ENCODE results near the gene MROH9.
A peak's percentile ranks its signal among the peaks of the same experiment; 100 is the strongest.
"Not testable (repeated sequence)": the region's sequence is repeated elsewhere in the genome, so short reads cannot be mapped to it uniquely, and the experiment has no call there.

Gene MROH9, protein sequence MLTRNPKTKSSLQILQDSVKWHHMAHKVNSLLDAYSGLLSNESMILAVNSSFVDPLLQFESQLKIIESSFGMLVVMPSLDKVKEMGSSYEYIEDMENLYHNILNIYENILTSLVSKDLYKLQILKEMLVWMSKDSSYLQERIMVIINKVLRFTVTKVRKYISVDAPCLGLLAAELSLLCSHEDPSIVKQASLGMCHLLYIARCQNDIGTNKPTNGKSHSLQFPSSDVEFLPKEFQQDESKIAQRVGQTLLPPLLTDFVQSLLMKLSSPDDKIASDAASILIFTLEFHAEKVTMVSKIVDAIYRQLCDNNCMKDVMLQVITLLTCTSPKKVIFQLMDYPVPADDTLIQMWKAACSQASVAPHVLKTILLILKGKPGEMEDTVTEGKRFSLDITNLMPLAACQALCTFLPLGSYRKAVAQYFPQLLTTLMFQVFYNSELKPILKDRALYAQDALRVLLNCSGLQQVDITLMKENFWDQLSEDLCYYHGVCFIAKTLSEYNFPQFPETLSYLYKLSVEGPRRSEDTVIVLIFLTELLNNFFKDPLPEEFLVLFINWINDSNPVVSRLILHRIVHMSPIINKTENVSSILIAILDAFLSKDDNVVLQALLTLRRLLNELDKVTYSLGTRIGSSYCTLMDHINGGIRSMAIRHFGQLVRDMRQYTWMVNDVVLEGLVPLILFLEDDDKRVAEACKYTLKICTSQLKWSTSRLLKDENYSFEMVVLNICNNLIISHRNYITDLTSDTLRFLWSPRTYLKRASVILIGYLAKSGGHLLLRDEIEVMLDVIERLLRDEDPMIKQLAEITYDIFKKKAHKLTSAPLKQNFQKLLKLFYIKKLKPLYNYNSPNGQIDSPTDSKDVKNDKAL

GRCh38 chr1:170935231-170935630, at the start of gene MROH9:
TSS of gene MROH9 (plus strand) at chr1:170935534. CDS start at chr1:170945557, 10,023 bp downstream.
- DNase-seq: no peak

DNA sequence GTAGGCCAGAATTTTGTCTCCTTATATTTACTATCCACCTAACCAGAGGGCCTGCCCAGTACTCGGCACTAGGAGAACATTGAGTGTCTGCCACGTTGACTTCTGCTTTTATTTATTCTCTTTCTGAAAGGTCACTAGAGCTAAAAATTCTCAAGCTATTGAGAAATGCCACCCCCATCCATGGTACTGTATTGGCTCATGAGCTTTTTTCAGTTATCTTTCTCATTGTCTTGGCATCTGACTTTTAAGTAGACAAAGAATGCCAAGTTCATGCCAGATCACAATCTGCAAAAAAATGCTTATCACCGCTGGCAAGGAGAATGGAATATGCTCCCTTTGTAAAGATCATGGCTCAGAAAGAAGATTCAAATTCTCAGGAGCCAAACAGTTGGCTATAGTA, 49.8 kb upstream of the MROH9 start:
- DNase-seq: no peak

GRCh38 chr1:170886460-170886859, 48.9 kb upstream of the MROH9 start:
- DNase-seq: no peak

- no peak for DNase-seq
These were observed 47.6 kb upstream of the MROH9 start for GRCh38 chr1:170887726-170888125.

DNA sequence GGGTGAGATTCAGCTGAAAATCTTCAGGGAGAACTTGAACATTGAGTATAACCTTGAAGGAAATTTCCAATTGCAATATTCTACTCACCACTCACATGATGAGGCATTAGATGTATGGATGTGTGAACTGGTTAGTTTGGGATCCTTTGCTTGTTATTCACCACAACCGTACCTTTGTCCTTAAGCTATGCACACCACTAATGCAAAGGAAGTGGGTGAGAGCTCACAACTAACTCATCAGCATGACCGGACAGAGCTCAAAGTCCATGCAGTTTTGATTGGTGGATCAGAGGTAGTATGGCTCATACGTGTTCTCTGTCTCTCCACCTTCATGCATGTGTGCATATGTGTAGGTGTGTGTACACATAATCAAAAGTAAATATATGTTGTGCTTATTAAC, 43.5 kb upstream of the MROH9 start:
- DNase-seq: no peak

GRCh38 chr1:170893655-170894297, 41.6 kb upstream of the MROH9 start:
- DNase-seq: no peak

- no peak for DNase-seq
These were observed 31.4 kb upstream of the MROH9 start for GRCh38 chr1:170903961-170904360.

GRCh38 chr1:170908942-170909341, 26.4 kb upstream of the MROH9 start:
- no peak for DNase-seq

DNA sequence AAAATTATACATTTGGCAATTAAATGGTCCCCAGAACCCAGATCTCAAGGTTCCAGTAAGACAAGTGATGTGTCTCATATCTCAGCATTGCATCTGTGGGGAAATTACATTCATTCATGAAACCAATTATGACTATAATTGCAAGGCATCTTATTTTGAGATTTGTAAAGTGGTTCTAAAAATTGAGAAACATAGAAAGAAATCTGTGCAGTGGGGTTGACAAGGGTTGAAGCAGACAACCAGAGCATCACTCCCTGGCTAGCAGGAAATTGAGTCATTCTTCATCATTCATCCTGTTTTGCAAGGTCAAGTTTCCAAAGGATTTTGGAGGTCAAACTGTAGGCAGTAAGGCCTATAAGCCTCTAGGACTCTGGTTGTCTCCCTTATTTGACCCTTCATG, 25.1 kb upstream of the MROH9 start:
- no peak for DNase-seq

DNA sequence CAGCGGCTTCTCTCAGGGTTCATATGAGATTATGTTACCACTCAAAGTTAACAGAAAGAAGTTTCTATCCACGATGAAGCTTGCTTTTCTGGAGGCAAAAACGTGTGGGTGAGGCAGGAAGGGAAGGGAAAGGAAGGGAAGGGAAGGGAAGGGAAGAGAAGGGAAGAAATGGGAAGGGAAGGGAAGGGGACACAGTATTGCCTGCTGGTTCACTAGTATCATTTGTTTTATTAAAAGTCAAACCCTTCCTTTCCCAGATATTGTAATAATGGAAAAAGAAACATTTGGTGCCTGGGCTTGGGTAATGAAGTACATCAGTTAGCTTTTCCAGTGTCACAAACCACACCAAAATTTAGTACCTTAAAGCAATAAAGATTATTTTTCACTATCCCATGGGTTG, 18.0 kb upstream of the MROH9 start:
- DNase-seq: no peak

- not testable (repeated sequence) for DNase-seq
These were observed 10.7 kb upstream of the MROH9 start for GRCh38 chr1:170924656-170925055.

DNA sequence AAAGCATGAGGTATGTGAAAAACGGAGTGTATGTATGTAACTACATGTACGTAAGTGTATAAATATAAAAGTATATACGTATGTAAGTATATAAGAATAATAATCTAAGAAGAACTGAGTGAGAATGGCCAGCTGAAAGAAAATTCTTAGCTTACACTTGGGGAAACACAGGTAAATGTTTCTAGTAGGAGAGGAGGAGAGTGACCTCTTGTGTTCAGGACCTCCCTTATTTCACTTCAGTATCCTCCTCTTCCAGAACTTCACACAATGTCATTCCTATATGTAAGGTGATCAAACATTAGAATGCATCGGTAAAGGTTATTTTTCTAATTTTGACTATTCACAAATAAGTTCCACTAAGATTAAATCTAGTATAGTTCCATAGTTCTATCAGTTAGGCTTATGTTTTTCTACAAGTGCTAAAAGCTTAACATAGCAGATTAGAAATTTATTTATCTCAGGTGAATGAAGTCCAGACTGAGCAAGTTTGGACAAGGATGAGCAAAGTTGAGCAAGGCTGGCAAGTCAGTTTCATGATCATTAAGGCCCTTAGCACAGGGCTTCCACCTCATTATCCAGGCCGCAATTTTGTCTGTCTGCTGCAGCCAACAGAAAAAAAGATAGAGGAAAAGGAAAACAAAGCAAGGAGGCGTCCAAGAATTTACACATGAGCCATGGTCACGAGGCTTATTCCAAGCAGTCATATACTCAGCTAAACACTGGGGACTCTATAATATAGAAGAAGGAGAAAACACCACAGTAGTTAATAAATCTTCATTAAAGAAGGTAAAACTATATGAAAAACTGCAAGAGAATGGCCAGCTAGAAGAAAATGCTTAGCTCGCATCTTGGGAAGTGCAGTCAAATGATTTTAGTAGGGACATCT, 7.1 kb upstream of the MROH9 start:
- DNase-seq: no peak

- DNase-seq: no peak
These were observed 5.9 kb upstream of the MROH9 start for GRCh38 chr1:170929412-170929834.

- peak in 1 of 2 donors; percentile 46 for DNase-seq
These were observed 5.3 kb upstream of the MROH9 start for GRCh38 chr1:170929835-170930554.

GRCh38 chr1:170931650-170932049, 3.7 kb upstream of the MROH9 start:
- no peak for DNase-seq

DNA sequence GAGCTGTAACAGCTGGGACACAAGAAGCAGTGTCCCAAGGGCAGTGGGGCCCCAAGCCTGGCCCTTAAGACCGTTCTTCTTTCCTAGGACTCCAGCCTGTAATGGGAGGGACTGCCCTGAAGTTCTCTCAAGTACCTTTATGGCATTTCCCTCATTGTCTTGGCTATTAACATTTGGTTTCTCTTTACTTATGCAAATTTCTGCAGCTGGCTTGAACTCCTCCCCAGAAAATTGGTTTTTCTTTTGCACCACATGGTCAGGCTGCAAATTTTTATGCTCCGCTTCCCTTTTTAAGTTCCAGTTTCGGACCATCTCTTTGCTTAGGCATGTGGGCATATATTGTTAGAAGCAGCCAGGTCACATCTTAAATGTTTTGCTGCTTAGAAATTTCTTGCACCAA, 3.1 kb upstream of the MROH9 start:
- no peak for DNase-seq

DNA sequence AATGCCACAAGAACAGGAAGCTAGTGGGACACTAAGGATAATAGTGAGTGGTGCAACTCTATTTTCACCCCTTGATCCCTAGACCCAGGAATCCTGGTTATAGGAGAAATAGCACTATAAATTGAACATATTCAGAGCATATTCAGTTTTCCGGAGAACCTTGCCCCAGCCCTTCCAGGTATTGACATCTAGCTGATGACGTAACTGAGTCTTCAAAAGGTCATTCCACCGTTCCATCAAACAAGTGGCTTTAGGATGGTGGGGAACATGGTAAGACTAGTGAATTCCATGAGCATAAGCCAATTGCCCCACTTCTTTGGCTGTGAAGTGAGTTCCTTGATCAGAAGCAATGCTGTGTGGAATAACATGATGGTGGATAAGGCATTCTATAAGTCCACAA, 2.9 kb downstream of the MROH9 start:
- DNase-seq: no peak

DNA sequence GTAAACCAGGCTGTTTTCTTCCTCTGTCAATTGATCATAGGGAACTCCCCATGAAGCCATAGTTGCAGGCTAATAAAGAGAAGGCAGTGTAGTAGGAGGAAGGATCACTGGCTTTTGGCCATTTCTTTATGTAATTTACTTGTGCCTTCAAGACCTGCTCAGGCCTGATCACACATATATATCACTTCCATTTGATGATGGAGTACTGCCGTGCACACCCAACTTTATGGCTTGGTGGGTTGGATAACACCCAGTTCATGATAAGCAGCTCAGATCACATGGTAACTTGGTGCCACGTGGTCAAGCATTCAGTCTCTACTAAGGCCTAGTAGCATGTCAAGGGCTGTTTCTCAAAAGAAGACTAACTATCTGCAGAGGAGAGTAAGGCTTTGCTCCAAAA, 4.1 kb downstream of the MROH9 start:
- DNase-seq: no peak

DNA sequence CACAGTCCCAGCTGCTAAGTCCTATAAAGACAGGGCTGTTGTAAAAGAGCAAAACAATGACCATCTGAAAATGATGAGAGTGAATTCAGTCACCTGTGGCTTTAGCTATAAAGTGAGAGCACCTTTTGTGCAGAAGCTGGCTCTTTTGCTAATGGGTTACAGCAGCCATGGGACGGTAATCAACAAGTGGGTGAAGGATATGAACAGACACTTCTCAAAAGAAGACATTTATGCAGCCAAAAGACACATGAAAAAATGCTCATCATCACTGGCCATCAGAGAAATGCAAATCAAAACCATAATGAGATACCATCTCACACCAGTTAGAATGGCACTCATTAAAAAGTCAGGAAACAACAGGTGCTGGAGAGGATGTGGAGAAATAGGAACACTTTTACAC, 16.4 kb downstream of the MROH9 start:
- DNase-seq: not testable (repeated sequence)

- no peak for DNase-seq
These were observed 24.1 kb downstream of the MROH9 start for GRCh38 chr1:170959385-170959784.

DNA sequence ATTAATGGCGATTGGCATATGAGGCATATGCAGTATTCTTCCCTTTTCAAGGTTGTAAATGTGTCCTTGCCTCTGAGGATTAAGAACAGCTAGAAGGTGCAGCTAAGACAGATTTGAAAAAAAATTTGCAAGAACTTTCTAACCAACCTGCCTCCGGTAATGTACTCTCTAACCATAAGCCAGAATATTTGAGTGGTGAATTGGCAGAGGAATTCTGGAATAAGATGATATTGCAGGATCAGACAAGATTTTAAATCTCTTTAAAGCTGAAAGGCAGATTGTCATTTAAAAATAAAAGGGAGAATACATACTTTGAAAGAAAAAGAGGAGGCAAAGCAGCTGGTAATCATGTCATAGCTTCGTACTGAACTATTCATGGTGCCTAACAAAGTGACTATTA, 29.2 kb downstream of the MROH9 start:
- DNase-seq: no peak

Data from CD4-positive, alpha-beta T cell treated with Interleukin-4 for 1 hour (primary cell).